GM19043 (cell line): Measurements from ENCODE around the gene UVSSA.

Source experiments
- ATAC-seq: cut with Tn5 transposase; IDR thresholded peaks from one replicate; pipeline ENCODE4 v1.9.1; 2021; ENCODE audit warnings: low read depth; ENCODE audit not compliant: unreplicated experiment

The UVSSA gene, protein sequence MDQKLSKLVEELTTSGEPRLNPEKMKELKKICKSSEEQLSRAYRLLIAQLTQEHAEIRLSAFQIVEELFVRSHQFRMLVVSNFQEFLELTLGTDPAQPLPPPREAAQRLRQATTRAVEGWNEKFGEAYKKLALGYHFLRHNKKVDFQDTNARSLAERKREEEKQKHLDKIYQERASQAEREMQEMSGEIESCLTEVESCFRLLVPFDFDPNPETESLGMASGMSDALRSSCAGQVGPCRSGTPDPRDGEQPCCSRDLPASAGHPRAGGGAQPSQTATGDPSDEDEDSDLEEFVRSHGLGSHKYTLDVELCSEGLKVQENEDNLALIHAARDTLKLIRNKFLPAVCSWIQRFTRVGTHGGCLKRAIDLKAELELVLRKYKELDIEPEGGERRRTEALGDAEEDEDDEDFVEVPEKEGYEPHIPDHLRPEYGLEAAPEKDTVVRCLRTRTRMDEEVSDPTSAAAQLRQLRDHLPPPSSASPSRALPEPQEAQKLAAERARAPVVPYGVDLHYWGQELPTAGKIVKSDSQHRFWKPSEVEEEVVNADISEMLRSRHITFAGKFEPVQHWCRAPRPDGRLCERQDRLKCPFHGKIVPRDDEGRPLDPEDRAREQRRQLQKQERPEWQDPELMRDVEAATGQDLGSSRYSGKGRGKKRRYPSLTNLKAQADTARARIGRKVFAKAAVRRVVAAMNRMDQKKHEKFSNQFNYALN

DNA sequence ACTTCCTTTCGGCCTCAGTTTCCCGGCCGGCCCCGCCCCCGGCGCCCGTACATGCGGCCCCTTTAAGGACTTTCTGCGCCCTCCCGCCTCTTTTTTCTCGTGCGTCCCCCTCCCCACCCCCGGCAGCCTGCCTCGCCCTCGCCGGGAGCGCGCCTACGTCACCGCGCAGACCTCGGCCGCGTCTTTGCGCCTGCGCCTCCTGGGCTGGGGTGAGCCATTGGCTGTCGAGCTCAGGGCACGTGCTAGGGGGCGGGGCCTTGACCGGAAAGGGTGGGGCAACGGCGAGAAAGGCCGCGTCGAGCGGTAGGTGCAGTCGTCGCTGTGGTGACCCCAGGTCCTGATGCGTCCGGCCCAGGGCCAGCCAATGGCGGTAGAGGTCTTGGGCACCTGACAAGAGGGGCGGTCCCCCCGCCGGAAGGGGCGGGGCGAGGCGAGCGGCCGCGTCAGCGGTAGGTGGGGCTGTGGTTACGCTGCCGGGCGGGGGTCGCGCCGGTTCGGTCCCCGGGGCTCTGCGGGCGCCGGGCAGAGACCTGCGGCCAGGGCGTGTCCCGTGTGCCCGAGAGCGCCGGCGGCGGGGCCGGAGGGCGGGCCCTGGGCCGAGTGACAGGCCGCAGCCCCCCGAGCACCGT lies at the start of gene UVSSA:
TSS of gene UVSSA (plus strand) at position 428 of the 629 bp plus-strand sequence. CDS start 884 bp downstream, outside the sequence.
- peak; percentile 91 for ATAC-seq

DNA sequence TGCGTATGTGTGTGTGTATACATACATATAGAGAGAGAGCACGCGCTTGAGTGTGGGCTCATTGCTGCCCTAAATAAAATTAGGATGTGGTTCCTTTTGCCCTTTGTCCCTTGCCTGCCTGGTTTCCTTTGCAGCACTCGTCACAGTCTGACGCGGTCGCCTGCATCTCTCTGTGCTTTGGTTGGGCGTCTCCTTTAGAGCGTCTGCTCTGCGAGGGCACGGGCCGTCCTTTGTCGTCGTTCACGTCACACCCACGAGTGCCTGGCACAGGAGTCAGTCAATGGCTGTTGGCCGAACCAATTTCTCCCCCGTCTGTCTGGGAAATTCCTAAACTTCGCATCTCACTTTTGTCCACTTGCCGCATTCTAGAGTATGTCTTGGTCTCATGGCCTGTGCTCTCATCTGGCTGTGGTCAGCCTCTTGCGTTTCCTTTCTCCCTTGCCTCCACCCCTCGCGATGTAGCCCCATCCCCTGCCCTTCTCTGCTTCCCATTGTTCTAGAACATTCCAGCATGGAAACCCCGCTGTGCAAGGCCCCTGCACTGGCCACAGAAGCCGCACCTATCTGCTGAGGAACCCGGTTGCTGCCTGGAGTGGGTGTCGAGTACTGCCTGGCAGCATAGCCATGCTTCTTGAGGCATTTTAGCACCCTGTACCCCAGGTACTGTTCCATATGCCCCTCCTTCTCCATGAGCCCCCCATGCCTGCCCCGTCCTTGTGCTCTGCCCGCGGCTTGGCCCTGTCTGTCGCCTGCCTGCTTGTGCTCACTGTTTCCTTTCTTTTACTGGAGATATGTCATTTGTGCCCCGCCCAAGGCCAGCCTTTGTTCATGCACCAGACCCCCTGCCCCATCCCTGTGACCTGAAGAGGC lies 49.3 kb upstream of the UVSSA start:
- no peak for ATAC-seq

DNA sequence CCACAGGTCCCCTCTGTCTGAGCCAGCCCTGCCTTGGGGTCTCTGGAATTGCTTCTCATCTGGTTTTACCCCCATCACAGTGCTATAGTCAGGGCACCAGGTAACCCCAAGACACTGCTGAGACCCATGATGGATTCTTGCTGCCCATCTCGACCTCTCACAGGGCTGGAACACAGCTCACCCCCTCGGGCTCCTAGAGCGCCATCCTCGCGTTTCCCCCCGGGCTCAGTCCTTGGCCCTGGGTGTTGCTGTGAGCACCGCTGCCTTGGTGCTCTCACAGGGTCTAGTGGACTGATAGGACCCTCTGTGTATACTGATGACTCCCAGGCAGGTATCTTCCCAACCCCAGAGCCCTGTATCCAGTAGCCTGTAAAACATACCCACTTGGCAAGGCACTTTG lies 48.5 kb upstream of the UVSSA start:
- no peak for ATAC-seq

DNA sequence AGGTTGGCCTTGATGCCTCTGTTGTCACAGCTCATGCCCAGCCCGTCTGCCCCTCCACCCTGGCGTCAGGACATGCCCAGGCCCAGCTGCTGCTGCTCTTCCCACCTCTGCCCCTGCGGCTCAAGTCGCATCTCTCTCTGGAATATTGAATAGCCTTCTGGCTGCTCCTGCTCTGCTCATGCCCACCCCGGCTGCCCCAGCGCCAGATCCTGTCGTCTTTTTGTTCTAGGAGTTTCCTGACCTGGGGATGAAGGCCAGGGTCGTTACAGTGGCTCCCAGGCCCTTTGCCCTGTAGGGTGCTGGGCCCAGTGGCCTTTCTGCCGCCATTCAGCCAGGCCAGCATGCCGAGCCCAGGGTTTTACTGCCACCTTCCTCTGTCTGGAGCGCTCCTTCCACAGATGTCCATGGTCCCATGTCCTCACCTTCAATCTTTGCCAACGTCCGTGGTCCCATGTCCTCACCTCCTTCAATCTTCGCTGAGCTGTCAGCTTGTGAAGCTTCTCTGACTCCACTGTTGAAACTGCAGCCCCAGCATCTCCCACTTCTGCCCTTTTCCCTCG lies 47.6 kb upstream of the UVSSA start:
- ATAC-seq = no peak

DNA sequence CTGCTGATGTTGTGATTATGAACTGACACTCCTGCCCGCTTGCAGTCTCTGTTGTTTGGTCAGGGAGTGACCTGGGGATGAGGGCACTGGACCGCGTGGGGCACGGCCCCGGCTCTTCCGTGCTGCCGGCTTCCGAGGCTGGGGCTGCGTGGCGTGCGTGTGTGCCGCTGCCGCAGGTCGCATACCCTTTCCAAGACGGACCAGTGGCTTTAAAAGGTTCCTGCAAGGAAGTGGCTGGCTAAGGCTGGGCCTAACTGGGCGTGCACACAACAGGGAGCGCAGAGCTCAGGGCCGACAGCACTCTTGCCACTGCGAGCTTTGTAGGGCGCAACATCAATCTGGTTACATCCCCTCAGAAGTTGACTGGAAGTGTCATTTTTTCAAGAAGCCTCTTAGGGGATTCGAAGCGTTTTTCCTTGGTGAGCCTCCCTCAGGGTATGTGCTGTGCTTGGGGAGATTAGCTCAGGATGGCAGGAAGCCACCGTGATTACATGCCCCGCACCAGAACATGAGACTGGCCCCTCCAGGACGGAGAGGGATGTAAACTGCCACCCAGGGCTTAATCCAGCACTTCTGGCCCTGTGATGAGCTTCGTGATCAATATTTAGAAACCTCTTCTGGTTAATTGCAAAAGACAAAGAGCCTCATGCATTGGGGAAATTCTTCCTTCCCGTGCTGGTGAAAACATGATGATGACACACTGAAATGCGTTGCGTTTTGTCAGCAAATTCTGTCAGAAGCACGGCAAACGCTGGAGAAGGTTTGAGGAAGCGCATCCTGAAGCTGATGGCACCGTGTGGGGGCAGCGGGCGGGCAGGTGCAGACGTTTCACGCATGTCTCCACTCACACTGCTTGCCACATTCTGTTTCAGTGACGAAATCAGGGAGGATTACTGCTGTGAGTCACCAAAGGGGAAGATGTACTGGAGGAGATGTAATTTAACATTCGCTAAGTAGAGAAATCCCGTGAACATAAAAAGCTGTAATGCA lies 46.2 kb upstream of the UVSSA start:
- no peak for ATAC-seq

DNA sequence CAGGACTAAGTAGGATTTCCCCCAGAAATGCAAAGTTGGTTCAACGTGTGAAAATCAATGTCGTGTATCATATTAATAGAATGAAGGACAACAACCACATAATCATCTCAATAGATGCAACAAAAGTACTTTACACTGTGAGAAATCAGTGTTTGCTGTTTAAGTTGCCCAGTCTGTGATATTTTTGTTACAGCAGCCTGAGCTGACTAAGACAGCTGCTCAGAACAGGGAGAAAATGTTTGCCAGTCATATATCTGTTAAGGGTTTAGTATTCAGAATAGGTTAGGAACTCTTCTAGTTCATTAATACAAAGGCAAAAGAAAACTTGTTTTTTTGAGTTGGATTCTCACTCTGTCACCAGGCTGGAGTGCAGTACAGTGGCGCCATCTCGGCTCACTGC lies 44.8 kb upstream of the UVSSA start:
- no peak for ATAC-seq

DNA sequence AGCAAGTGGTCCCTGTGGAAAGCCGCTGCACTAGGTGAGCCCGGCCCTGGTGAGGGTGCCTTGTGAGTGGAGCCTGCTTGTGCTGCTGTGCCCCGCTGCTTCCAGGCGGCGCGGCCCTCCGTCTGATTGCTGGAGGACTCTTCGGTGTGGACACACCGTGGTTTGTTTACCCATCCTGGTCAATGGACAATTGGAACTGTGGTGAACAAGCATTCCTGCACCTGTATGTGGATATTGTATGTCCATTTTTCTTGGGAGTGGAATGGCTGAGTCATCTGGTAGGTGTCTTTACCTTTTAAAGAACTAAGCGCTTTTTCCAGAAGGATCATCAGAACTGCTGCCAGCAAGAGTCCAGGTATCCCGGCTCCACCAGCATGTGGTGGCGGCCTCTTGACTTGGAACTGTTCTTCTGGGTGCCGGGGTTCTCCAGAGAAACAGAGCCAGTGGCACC lies 41.7 kb upstream of the UVSSA start:
- ATAC-seq = no peak

DNA sequence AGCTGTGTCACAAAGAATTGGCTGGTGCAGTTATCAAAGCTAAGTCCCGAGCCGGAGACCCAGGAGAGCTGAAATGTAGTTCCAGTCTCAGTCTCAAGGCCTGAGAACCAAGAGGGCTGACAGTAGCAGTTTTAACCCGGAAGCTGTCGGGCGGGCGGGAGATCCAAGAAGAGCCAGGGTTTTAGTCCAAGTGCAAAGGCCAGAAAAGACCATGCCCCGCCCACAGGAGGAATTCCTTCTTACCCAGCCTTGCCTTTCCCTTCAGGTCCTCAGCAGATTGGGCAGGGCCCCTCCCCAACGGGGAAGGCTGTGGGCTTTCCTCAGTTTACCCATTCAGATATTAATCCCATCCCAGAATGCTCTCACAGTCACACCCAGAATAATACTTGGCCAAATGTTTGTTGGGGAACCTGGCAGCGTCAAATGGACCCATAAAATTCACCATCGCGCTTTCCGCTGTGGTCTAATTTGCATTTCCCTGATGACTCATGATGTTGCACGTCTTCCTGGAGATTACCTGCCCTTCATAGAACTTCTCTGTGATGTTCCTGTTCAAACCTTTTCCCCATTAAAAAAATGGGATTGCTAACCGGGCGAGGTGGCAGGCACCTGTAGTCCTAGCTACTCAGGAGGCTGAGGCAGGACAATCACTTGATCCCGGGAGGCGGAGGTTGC lies 41.1 kb upstream of the UVSSA start:
- no peak for ATAC-seq

DNA sequence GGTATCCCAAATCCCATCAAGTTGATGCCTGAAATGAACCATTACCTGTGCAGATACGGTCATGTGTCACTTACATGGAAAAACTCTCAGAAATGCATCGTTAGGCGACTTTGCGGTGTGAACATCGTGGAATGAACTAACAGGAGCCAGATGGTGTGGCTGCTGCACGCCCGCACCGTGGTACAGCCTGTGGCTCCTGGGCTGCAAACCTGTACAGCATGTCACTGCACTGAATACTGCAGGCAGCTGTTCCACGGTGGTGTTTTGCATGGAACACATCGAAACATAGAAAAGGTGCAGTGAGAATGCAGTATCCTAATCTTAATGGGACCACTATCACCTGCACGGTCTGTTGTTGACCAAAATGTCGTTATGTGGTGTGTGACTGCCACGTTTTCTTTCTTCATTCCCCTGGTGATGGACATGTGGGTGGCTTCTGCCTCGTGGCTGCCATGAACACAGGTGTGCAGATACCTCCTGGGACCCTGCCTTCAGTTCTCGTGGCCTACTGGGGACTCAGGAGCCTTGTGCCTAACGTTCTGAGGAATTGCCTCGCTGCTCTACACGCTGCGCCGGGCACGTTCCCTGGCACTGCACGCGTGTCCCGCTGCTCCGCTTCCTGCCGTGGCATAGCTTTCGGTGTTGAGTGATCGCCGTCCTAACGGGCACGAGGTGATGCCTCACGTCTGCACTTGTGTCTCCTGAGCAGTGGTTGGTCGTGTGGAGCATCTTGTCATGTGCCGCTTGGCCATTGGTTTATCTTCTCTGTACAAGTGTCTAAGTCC lies 38.9 kb upstream of the UVSSA start:
- ATAC-seq = no peak

DNA sequence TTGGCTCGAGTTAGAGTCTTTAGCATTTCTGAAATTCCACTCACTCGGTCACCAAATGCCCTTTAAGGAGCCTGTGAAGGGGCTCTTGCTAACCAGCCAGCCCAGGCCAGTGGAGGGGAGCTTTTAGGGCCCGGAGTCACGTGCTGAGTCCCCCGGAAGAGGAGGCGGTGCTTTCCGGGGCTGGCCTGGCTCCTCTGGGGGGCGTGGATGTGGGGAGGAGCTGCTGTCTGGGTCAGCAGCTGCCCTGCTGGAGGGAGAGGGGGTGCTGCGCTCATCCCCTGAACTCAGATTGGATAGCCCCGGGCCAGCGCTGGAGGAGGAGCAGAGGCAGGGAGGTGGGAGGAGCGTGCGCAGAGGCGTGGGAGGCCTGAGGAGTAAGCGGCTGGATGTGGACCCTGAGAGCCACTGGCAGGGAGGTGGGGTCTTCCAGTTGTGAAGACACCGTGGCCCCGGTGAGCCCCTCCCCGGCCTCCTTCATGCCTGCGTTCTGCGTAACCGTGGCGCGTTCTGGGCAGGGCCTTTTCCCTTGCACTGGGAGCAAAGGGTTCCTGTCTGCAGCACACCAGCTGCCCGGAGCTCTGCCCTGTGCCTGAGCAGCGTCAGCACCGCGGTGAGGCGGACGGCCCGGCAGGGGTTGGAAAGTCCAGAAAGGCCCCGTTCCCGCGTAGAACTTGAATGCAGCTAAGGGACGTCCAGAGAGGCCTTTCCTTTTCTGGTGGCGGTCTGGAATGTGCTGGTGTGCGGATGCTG lies 37.6 kb upstream of the UVSSA start:
- peak; percentile 94 for ATAC-seq

DNA sequence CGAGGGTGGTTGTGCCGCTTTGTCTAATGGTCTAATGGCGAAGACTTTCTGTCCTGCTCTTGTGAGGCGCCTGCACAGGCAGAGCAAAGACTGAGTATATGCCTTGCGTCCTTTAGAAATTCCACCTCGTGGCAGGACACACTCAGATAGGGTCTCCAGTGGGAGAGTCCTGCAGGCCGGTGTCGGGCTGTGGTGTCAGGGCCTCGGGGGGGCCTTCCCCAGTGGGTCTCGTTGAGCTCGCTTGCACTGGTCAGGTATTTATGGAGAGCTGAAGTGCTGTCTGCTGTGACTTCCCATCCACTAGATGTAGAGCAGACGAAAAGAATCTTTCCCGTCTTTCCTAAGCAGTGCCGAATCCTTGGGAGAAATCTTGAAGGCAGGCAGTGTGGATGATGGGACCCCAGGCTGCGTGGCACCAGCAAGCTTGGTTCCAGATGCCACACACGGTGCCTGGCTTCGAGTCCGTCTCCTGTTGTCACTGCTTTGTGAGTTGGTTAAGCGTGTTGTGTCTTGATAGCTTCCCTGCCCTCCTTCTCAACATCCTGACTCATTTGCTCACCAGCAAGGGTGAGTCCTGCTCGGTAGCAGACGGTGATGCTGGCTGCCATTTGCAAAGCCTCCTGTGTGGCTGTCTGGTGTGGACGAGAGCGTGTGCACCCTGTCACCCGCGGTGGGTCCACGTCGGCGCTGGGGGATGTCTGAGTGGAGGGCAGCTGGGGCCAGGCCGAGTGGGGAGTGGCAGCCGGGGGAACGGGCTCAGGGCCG lies 36.8 kb upstream of the UVSSA start:
- ATAC-seq = no peak

DNA sequence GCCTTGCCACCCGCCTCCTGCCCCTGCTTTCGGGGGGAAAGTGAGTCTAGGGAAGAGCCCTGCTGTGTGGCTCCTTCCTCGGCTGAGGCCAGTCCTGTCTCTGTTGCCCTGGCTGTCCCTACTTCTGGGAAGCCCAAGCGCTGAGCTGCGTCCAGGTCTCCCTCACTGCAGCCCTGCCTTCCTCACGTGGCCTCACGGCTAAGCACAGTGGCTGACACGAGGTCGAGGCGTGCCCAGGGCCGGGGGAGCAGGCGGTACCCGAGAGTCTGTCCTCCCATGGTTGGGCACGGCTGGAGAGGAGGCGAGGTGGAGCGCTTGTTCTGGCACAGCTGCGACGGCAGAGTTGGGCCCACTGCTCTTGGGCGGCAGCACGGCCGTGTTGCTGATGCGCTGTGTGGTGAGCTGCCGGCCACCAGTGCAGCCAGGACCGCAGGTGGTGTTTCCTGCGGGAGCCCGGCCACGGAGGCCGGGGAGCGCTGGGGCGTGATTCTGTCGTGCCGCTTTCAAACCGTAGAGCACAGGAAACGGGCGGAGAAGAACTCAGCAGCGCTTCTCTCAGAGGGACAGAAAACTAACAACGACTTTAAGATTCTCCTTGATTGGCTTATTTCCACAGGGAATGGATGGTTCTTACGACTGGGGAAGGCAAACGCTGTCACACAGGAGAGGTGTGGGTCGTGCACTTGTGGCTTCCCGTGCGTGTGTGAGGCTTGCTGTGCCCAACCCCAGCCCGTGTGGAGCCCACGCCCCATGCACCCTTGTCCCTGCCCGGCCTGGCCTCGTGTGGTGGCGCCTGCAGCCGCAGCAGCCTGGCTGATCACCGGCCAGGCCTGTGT lies 36.0 kb upstream of the UVSSA start:
- no peak for ATAC-seq

DNA sequence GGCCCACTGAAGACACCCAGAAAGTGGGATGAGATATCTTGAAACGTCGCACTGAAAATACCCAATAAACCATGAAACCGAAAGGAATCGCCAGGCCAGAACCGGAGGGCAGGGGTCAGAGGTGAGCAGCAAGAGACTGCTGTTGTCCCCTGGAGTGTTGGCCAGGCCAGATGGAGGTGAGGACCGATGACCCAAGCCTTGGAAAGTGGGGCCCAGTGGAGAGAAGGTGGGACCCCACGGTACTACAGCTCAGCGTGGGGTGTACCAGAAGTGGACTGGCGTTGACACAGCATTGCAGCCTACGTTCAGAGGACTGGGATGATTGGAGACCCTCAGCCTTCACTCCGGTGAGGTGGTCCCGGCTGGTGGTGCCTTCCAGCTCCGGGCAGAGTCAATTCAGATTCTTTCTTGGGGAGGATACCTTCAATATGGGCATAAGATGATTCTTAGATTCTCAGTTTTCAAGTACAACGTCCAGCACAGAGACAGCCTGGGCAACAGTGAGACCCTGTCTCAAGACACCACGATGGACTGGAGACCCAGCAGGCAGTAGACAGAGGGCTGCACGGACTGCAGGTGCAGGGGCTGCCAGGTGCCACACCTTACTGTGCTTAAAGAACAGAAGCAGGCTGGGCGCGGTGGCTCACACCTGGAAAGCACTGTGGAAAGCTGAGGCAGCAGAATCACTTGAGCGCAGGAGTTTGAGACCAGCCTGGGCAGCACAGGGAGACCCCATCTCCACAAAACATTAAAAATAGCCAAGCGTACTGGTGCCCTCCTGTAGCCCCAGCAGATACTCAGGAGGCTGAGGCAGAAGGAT lies 34.0 kb upstream of the UVSSA start:
- ATAC-seq = no peak

DNA sequence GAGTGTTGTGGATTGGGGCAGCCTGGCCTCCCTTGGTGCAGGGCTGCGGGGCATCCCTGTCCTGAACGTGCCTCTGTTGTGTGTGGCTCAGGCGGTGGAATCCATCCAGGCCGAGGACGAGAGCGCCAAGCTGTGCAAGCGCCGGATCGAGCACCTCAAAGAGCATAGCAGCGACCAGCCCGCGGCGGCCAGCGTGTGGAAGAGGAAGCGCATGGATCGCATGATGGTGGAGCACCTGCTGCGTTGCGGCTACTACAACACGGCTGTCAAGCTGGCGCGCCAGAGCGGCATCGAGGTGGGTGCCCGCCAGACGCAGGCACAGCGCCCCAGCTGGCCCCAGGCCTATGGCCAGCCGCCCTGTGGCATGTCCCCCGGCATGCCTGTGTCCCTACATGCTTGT lies 31.7 kb upstream of the UVSSA start:
- no peak for ATAC-seq
